ENCODE data around the gene DAZAP2.
"Not testable (repeated sequence)": the region's sequence is repeated elsewhere in the genome, so short reads cannot be mapped to it uniquely, and the experiment has no call there.

DNA sequence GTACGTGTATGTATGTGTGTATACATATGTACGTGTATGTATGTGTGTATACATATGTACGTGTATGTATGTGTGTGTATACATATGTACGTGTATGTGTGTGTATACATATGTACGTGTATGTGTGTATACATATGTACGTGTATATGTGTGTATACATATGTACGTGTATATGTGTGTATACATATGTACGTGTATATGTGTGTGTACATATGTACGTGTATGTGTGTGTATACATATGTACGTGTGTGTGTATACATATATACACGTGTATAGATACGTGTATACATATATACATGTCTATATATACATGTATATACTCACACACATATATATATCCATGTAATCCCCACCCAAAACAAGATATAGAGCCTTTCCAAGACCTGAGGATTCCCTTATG lies 18.8 kb upstream of the DAZAP2 start:
- TF ChIP-seq, protein P1, sequence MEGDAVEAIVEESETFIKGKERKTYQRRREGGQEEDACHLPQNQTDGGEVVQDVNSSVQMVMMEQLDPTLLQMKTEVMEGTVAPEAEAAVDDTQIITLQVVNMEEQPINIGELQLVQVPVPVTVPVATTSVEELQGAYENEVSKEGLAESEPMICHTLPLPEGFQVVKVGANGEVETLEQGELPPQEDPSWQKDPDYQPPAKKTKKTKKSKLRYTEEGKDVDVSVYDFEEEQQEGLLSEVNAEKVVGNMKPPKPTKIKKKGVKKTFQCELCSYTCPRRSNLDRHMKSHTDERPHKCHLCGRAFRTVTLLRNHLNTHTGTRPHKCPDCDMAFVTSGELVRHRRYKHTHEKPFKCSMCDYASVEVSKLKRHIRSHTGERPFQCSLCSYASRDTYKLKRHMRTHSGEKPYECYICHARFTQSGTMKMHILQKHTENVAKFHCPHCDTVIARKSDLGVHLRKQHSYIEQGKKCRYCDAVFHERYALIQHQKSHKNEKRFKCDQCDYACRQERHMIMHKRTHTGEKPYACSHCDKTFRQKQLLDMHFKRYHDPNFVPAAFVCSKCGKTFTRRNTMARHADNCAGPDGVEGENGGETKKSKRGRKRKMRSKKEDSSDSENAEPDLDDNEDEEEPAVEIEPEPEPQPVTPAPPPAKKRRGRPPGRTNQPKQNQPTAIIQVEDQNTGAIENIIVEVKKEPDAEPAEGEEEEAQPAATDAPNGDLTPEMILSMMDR (optimal IDR thresholded peaks at IDR 0.05 in 1 of 3, IDR thresholded peaks at IDR 0.05 in 1 of 3, conservative IDR thresholded peaks at IDR 0.05 in 1 of 3; ENCODE audit: extremely low read depth in 1 of 3, insufficient read depth in 2 of 3, low read length in 3 of 3), result not testable (repeated sequence)
- not testable (repeated sequence) for TF ChIP-seq EZH2 (IDR thresholded peaks at IDR 0.05; ENCODE audit: low read length)

All from keratinocyte (primary cell).